Peyer's patch (tissue), 4 donors: ENCODE measurements around the gene MLLT1. TPM values are rescaled to one million over a fixed set of nuclear protein-coding genes. Genes with fewer than 3 reads are reported as not detected.

Experiments
- DNase-seq, 3 donors: peaks; one replicate each; pipeline ENCODE4 v3.0.0-alpha.2; 2017 to 2019
- H3K27ac ChIP-seq, 4 donors: fragments of 200-600 bp; sonication (generic); one replicate each; pipeline ENCODE4 v1.5.1; 2016 to 2019
- H3K27me3 ChIP-seq, 2 donors: fragments of 200-600 bp; sonication (generic); one replicate each; pipeline ENCODE4 v1.5.1; 2019
- H3K36me3 ChIP-seq, 3 donors: fragments of 200-600 bp; sonication (generic); one replicate each; pipeline ENCODE4 v1.5.1; 2016 to 2019
- H3K4me1 ChIP-seq, 4 donors: fragments of 200-600 bp; sonication (generic); one replicate each; pipeline ENCODE4 v1.5.1; 2016 to 2019
- H3K4me3 ChIP-seq, 4 donors: fragments of 200-600 bp; sonication (generic); 1 replicate in 3 of 4; 2 replicates in 1 of 4; pipeline ENCODE4 v1.5.1; 2016 to 2019; ENCODE audit warnings: mild to moderate bottlenecking in 1 of 4
- H3K9me3 ChIP-seq, 4 donors: fragments of 200-600 bp; sonication (generic); one replicate each; pipeline ENCODE4 v1.5.1; 2016 to 2019; ENCODE audit warnings: mild to moderate bottlenecking in 1 of 4
- CTCF ChIP-seq, 6 experiments: fragments of 450-650 bp in 4 of 6; fragments of 200-600 bp in 2 of 6; sonication (generic) in 1 of 6; IDR thresholded peaks; one replicate each; pipeline ENCODE4 v1.5.1; 2017 to 2019; ENCODE audit warnings: antibody characterized with exemption in 6 of 6, mild to moderate bottlenecking in 3 of 6, moderate library complexity in 1 of 6
- POLR2A ChIP-seq, 2 donors: fragments of 450-650 bp; IDR thresholded peaks; one replicate each; pipeline ENCODE4 v1.5.1; 2017; ENCODE audit warnings: antibody characterized with exemption in 2 of 2, mild to moderate bottlenecking in 2 of 2, moderate library complexity in 2 of 2
- total RNA-seq, 4 donors: library from RNA; depleted of rRNA; stranded (reverse); fragments of >200 nt; gene quantifications; one replicate each; pipeline ENCODE4 v1.1.0, GENCODE V29; 2016

The MLLT1 gene
- total RNA-seq, 4 donors from 2014 or later: 9.5 to 24.8 (median 19.3) TPM

GRCh38 chr19:6188811-6189210 is 91.0 kb downstream of the MLLT1 start:
- Histone ChIP-seq H3K27ac (no peak overlapping the region), H3K9me3 (peaks cover 0 to 4% (median 0%) of the 10 kb centered on the region in 4 donors), H3K4me3 (no peak overlapping the region), H3K27me3 (no peaks in the 10 kb centered on the region), H3K36me3 (no peaks in the 10 kb centered on the region), H3K4me1 (no peaks in the 10 kb centered on the region)
- TF ChIP-seq POLR2A (IDR thresholded peaks at IDR 0.05): no peak
- TF ChIP-seq CTCF (IDR thresholded peaks at IDR 0.05): no peak
- no peak for DNase-seq

- Histone ChIP-seq H3K4me3 (no peak overlapping the region), H3K9me3 (peaks cover 0 to 4% (median 0%) of the 10 kb centered on the region in 4 donors), H3K27ac (no peak overlapping the region), H3K27me3 (peaks cover 0 to 2% of the 10 kb centered on the region in 2 donors), H3K36me3 (no peaks in the 10 kb centered on the region), H3K4me1 (no peaks in the 10 kb centered on the region)
- no peak for DNase-seq
- TF ChIP-seq POLR2A (IDR thresholded peaks at IDR 0.05) (no peak), CTCF (IDR thresholded peaks at IDR 0.05) (no peak)
Measured at GRCh38 chr19:6187374-6187773, 92.4 kb downstream of the MLLT1 start.

GRCh38 chr19:6185835-6186834 is 93.6 kb downstream of the MLLT1 start:
- no peak for DNase-seq
- no peak for TF ChIP-seq CTCF (IDR thresholded peaks at IDR 0.05)
- TF ChIP-seq POLR2A (IDR thresholded peaks at IDR 0.05): no peak
- peaks cover 0 to 4% (median 0%) of the 10 kb centered on the region in 4 donors for H3K9me3 ChIP-seq
- H3K4me3 ChIP-seq: no peak overlapping the region
- H3K27ac ChIP-seq: no peak overlapping the region
- no peaks in the 10 kb centered on the region for H3K4me1 ChIP-seq
- H3K36me3 ChIP-seq: no peaks in the 10 kb centered on the region
- peaks cover 0 to 2% of the 10 kb centered on the region in 2 donors for H3K27me3 ChIP-seq

- no peak overlapping the region for H3K4me3 ChIP-seq
Measured at GRCh38 chr19:6185093-6185834, 94.5 kb downstream of the MLLT1 start.

More at GRCh38 chr19:6185093-6185834, 94.5 kb downstream of the MLLT1 start:
- Histone ChIP-seq H3K27me3 (peaks cover 0 to 2% of the 10 kb centered on the region in 2 donors), H3K9me3 (peaks cover 0 to 4% (median 0%) of the 10 kb centered on the region in 4 donors), H3K27ac (no peak overlapping the region), H3K4me1 (no peaks in the 10 kb centered on the region), H3K36me3 (no peaks in the 10 kb centered on the region)
- TF ChIP-seq CTCF (IDR thresholded peaks at IDR 0.05) (no peak), POLR2A (IDR thresholded peaks at IDR 0.05) (no peak)
- no peak for DNase-seq
